Limb (tissue), 2 donors: Measurements from ENCODE around the gene PELO.

ENCODE experiments used
- DNase-seq, 2 donors: peaks; one replicate each; pipeline ENCODE4 v3.0.0-alpha.2; 2016; ENCODE audit errors: extremely low spot score in 2 of 2

PELO gene

DNA sequence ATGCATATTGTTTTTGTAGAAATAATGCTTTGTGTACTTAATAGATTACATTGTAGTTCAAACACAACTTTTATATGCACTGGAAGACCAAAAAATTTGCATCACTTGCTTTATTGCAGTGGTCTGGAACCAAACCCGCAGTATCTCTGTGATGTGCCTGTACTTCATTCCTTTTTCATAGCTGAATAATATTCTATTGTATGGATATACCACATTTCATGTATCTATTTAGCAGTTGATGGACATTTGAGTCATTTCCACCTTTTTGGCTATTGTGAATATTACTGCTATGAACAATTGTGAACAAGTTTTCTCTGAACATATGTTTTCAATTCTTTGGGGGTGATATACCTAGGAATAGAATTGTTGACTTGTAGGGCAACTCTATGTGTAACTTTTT lies 40.1 kb downstream of the PELO start:
- no peak for DNase-seq

- DNase-seq: no peak
These were observed 41.9 kb downstream of the PELO start for GRCh38 chr5:52829664-52830063.

DNA sequence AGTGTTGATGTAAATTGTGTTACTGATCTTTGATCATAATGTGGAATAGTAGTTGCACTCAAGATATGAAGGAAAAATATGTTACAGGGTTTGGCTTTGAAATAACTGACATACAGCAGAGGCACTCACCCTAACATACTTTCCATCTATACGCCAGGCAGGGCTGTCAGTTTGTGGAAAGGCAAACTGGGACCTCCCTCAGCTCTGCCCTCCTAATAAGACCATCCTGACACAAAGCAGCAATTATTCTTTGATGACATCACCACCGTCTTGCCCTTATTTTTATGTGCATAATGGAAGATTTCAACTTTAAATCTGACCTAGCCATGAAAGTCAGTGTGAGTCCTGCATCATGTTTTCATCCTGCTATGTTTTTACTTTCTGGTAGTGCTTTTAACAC lies 42.9 kb downstream of the PELO start:
- no peak for DNase-seq

GRCh38 chr5:52831786-52832511 lies 44.2 kb downstream of the PELO start:
- DNase-seq: no peak

- no peak for DNase-seq
These were observed 46.6 kb downstream of the PELO start for GRCh38 chr5:52834320-52834719.

DNA sequence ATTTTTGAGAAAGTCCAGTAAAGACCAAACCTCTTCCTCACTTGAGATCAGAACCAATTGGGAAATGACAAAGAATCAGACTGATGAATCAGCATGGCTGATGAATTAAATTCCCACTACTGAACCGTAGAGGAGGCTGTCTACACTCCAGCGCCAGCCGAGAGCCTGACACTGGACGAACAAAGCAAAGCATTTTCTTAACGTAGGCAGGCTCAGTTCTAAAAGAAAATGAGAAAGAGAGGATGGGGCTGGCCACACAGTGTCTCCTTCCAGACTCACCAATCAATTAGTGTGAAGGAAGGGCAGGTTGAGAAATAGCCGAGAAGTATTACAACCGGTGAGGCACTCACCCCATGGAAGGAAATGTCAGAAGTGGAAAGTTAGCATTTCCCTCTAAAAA lies 49.4 kb downstream of the PELO start:
- no peak for DNase-seq
